Bronchial epithelial cell (primary cell): Measurements from ENCODE around the gene CGNL1. TPM values are rescaled to one million over a fixed set of nuclear protein-coding genes. Genes with fewer than 3 reads are reported as not detected.

ENCODE experiments used
- DNase-seq: peaks from one replicate; pipeline ENCODE4 v3.0.0-alpha.2; 2010; ENCODE audit warnings: low read depth
- FAIRE-seq: peaks from 2 replicates; lab custom pipeline; 2011; peaks lifted over from hg19 to GRCh38; lab: Jason Lieb, UNC
- H3K27me3 ChIP-seq: 2 replicates; pipeline ENCODE4 v1.5.1; 2011; ENCODE audit warnings: low read length; ENCODE audit not compliant: control insufficient read depth, insufficient read depth
- H3K36me3 ChIP-seq: 2 replicates; pipeline ENCODE4 v1.5.1; 2011; ENCODE audit warnings: low read length; ENCODE audit not compliant: control insufficient read depth, insufficient read depth
- H3K4me3 ChIP-seq: 2 replicates; pipeline ENCODE4 v1.5.1; 2011; ENCODE audit warnings: mild to moderate bottlenecking, low read depth, low read length, control low read depth
- total RNA-seq: library from RNA; depleted of rRNA; stranded (reverse); fragments of >200 nt; gene quantifications from 2 replicates; pipeline ENCODE4 v1.2.1, GENCODE V29; 2014
- TF ChIP-seq, protein P1 (sequence below): IDR thresholded peaks from 2 replicates; pipeline ENCODE4 v1.5.1; 2011; ENCODE audit warnings: mild to moderate bottlenecking, moderate library complexity, low read length, control low read depth, inconsistent platforms; ENCODE audit not compliant: insufficient read depth, severe bottlenecking

Gene CGNL1
- total RNA-seq, 1 donor from 2014 or later = 0.53 TPM

DNA sequence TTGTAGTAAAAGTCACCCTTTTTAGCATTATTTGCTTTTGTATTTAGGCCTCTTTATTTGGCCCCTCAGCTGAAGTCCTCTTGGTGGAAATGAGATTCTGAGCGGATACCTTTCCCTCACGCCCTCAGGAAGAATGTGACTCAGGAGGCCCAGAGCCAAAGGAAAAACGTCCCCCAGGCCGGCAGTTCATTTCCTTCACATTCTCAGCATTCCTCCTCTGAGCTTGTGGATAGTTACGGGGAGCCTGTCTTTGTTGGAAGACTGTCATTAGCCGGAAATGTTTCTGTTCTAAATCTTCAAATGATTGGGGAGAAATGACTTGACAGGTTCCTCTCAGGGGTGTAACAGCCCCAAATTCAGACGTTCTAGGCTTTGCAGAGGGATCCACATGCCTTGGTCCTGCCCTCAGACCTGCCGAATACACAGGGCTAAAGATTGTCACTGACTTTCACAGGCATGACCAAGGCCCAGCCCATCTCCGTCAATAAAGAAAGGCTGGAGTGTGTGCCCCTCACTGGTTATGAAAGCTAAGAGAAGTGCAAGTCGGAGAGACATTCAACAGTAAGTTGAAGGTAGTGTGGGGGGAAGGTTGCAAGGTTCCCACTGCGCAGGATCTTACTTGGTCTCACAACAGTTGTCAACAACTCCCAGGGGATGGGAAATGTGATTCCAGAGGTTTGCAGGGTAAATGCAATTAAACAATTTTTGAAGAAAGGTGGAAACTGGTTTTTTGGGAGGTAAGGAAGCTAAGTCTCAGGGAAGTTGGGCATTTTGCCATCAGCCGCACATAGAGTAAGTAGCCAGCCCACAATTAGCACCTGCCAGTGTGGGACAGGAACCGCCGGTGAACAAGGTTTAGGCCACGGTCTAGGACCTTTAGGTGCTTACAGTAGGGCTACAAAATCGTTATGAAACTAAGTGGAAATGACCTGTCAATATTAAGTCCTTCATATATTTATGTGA lies 175.7 kb downstream of the CGNL1 start:
- FAIRE-seq = no peak
- TF ChIP-seq, protein P1, sequence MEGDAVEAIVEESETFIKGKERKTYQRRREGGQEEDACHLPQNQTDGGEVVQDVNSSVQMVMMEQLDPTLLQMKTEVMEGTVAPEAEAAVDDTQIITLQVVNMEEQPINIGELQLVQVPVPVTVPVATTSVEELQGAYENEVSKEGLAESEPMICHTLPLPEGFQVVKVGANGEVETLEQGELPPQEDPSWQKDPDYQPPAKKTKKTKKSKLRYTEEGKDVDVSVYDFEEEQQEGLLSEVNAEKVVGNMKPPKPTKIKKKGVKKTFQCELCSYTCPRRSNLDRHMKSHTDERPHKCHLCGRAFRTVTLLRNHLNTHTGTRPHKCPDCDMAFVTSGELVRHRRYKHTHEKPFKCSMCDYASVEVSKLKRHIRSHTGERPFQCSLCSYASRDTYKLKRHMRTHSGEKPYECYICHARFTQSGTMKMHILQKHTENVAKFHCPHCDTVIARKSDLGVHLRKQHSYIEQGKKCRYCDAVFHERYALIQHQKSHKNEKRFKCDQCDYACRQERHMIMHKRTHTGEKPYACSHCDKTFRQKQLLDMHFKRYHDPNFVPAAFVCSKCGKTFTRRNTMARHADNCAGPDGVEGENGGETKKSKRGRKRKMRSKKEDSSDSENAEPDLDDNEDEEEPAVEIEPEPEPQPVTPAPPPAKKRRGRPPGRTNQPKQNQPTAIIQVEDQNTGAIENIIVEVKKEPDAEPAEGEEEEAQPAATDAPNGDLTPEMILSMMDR = no peak
- Histone ChIP-seq H3K36me3 (no peaks in the 10 kb centered on the region), H3K27me3 (no peaks in the 10 kb centered on the region), H3K4me3 (no peak overlapping the region)
- DNase-seq = peak; percentile 70

DNA sequence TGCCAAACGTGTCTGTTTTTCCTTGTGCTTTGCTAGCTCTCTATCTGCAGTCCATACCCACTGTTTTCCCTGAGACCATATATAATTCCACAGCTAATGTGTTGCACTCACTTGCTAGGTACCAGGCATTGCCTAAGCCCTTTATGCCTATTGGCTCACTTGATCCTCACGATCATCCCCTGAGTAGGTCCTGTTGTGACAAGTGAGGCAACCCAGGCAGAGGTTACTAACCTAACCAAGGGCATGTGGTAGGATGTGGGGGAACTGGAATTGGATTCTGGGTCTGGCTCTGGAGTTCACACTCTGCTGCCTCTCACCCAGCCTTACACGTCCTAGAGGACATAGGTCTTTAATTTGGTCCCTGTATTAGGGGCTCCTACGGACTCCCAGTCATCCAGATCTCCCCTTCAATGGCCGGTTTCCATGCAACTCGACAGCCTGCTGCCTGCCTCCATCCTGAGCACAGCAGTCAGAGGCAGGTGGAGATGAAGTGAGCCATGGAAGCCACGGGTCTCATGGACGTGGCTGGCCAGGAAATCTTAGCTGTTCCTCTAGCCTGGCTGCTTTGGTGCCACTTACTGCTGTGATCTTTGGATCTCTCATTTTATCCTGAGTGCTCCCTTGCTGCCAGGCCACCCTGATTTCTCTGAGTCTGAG lies 176.5 kb downstream of the CGNL1 start:
- H3K4me3 ChIP-seq = no peak overlapping the region
- DNase-seq (peak; percentile 73), FAIRE-seq (no peak)
- H3K27me3 ChIP-seq = no peaks in the 10 kb centered on the region
- TF ChIP-seq, protein P1 = no peak
- H3K36me3 ChIP-seq = no peaks in the 10 kb centered on the region

DNA sequence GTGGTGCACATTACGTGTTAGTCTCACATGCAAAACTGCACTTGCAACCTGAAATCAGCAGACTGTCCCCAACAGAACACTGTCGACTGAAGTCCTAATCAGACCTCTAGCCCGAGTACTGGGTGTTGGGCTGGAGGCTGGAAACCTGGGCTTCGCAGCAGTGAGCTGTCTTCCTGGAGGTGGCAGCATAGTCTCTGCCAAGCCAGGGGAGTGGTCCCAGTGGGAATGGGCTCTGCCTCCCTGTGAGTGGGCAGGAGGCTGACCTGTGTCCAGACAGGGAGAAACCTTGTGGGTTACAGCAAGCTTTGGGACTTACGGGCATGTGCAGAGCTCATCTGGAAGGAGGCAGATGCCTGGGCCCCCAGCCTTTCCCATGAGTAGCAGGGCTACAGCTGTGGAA lies 177.2 kb downstream of the CGNL1 start:
- Histone ChIP-seq H3K4me3 (no peak overlapping the region), H3K27me3 (no peaks in the 10 kb centered on the region), H3K36me3 (no peaks in the 10 kb centered on the region)
- DNase-seq (no peak), FAIRE-seq (no peak)
- TF ChIP-seq, protein P1 = no peak

DNA sequence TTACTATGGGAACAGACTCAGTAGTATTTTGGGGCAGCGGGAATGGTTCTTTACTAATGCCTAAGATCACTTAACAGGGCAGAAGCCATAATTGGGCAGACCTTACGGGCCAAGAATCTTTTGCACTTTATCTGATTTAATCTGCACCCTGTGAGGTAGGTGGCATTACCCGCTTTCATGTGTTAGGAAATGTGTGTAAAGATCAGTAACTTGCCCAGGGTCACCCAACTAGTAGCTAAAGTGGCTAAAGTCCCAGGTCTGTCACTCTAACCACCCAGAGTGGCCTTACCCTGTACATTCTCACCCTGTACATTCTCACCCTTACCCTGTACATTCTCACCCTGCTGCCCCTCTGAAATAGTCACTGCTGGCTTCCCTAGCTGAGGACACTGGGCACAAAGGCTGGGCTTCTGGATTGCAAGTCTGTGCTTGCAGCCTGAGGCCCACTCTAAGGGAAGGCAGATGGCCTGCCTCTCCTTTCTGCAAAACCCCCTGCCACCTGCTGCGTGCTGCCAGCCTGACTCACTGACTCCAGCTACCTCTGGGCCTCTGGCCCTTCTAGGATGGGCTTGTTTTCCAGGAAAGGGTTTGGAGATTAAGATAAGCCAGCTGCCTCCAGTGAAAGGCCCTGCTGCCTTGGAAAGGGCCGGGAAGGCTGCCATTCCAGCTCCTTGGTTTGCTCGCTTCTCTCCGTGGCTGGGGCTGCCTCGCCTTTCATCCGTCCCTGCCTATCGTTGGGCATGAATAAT lies 177.9 kb downstream of the CGNL1 start:
- TF ChIP-seq, protein P1 = no peak
- H3K36me3 ChIP-seq = no peaks in the 10 kb centered on the region
- FAIRE-seq (peak; percentile 50), DNase-seq (peak; percentile 75)
- H3K4me3 ChIP-seq = no peak overlapping the region
- H3K27me3 ChIP-seq = no peaks in the 10 kb centered on the region

DNA sequence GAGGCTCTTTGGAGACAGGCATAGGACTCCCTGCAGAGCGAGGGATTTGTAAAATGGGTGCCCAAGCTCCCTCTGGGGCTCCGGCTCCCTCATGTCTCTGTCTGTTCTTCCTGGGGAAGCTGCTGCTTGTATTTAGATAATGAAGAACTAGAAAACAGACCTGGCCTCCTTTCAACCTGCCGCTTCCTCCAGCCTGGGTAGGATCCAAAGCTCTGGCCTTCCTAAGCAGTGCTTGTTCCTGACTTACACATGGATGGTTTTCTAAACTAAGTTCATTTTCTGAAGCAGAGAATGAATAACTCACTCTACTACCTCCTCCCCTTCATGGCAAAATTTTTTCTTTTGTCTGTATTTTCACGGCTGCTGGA lies 178.5 kb downstream of the CGNL1 start:
- no peaks in the 10 kb centered on the region for H3K27me3 ChIP-seq
- H3K4me3 ChIP-seq = no peak overlapping the region
- no peak for FAIRE-seq
- no peak for DNase-seq
- TF ChIP-seq, protein P1 = no peak
- no peaks in the 10 kb centered on the region for H3K36me3 ChIP-seq
